ENCODE data around the gene LILRA6.
A peak's percentile ranks its signal among the peaks of the same experiment; 100 is the strongest.

Gene LILRA6

GRCh38 chr19:54268936-54269335, 26.3 kb upstream of the LILRA6 start:
- POLR2A ChIA-PET, result interaction anchor here (0.7 kb wide), 1 partner anchor 200 kb away, joined by 3 read pairs; no protein-coding TSS in a partner anchor
- no peak for TF ChIP-seq ARNT (IDR thresholded peaks at IDR 0.05)
- TF ChIP-seq BHLHE40 (IDR thresholded peaks at IDR 0.05; ENCODE audit: borderline replicate concordance), result no peak
- no peak for TF ChIP-seq NFRKB (IDR thresholded peaks at IDR 0.05)
- no peak for TF ChIP-seq SP1 (IDR thresholded peaks at IDR 0.05)
- TF ChIP-seq FOXK2 (IDR thresholded peaks at IDR 0.05), result no peak
- no peak for TF ChIP-seq FOXA1 (IDR thresholded peaks at IDR 0.05)
- no peak for TF ChIP-seq ZNF384 (IDR thresholded peaks at IDR 0.05)
- no peak for TF ChIP-seq SUZ12 (IDR thresholded peaks at IDR 0.05)
- TF ChIP-seq TARDBP (IDR thresholded peaks at IDR 0.05), result no peak
- TF ChIP-seq PKNOX1 (IDR thresholded peaks at IDR 0.05), result no peak
- no peak for TF ChIP-seq L3MBTL2 (conservative IDR thresholded peaks at IDR 0.05)
- TF ChIP-seq HDGF (IDR thresholded peaks at IDR 0.05; ENCODE audit: borderline replicate concordance), result no peak
- TF ChIP-seq CTBP1 (IDR thresholded peaks at IDR 0.05; ENCODE audit: borderline replicate concordance), result no peak
- no peak for TF ChIP-seq FOXM1 (IDR thresholded peaks at IDR 0.05; ENCODE audit: borderline replicate concordance)
- no peak for TF ChIP-seq LEF1 (IDR thresholded peaks at IDR 0.05; ENCODE audit: borderline replicate concordance)
- no peak for TF ChIP-seq ELF4 (IDR thresholded peaks at IDR 0.05)
- no peak for DNase-seq (ENCODE audit: extremely low spot score)
- CTCF ChIA-PET, result no interaction called here

GRCh38 chr19:54266133-54266532, 23.5 kb upstream of the LILRA6 start:
- TF ChIP-seq TARDBP (IDR thresholded peaks at IDR 0.05) (no peak), CTBP1 (IDR thresholded peaks at IDR 0.05; ENCODE audit: borderline replicate concordance) (peak; percentile 84)
- ChIA-PET CTCF (interaction anchor here (0.6 to 1.5 kb wide), 8 partner anchors 9 to 92 kb away, joined by 3 to 12 read pairs (median 3); partner anchors contain the start of genes LILRB5 and MBOAT7), POLR2A (no interaction called here)
- DNase-seq (ENCODE audit: extremely low spot score), result peak; percentile 80

- TF ChIP-seq LEF1 (IDR thresholded peaks at IDR 0.05; ENCODE audit: borderline replicate concordance), result no peak
- TF ChIP-seq ZNF384 (IDR thresholded peaks at IDR 0.05), result no peak
- TF ChIP-seq SP1 (IDR thresholded peaks at IDR 0.05), result no peak
- no peak for TF ChIP-seq TARDBP (IDR thresholded peaks at IDR 0.05)
- POLR2A ChIA-PET, result no interaction called here
- CTCF ChIA-PET, result no interaction called here
- no peak for DNase-seq (ENCODE audit: extremely low spot score)
Observed at GRCh38 chr19:54262470-54262869, 19.9 kb upstream of the LILRA6 start.

GRCh38 chr19:54262066-54262465, 19.5 kb upstream of the LILRA6 start:
- DNase-seq (ENCODE audit: extremely low spot score), result no peak
- no peak for TF ChIP-seq ARNT (IDR thresholded peaks at IDR 0.05)
- TF ChIP-seq SP1 (IDR thresholded peaks at IDR 0.05), result no peak
- TF ChIP-seq ELF4 (IDR thresholded peaks at IDR 0.05), result no peak
- TF ChIP-seq HDGF (IDR thresholded peaks at IDR 0.05; ENCODE audit: borderline replicate concordance), result no peak
- TF ChIP-seq L3MBTL2 (conservative IDR thresholded peaks at IDR 0.05), result no peak
- no peak for TF ChIP-seq TARDBP (IDR thresholded peaks at IDR 0.05)
- no peak for TF ChIP-seq BHLHE40 (IDR thresholded peaks at IDR 0.05; ENCODE audit: borderline replicate concordance)
- TF ChIP-seq FOXM1 (IDR thresholded peaks at IDR 0.05; ENCODE audit: borderline replicate concordance), result no peak
- TF ChIP-seq SUZ12 (IDR thresholded peaks at IDR 0.05), result no peak
- no peak for TF ChIP-seq ZNF384 (IDR thresholded peaks at IDR 0.05)
- TF ChIP-seq LEF1 (IDR thresholded peaks at IDR 0.05; ENCODE audit: borderline replicate concordance), result no peak
- TF ChIP-seq CTBP1 (IDR thresholded peaks at IDR 0.05; ENCODE audit: borderline replicate concordance), result no peak
- no peak for TF ChIP-seq FOXK2 (IDR thresholded peaks at IDR 0.05)
- no peak for TF ChIP-seq PKNOX1 (IDR thresholded peaks at IDR 0.05)
- TF ChIP-seq NFRKB (IDR thresholded peaks at IDR 0.05), result no peak
- no peak for TF ChIP-seq FOXA1 (IDR thresholded peaks at IDR 0.05)
- ChIA-PET CTCF (no interaction called here), POLR2A (no interaction called here)

GRCh38 chr19:54257116-54257480, 14.5 kb upstream of the LILRA6 start, which contains the start of gene LILRB5:
TSS of gene LILRB5 (minus strand) at chr19:54257273. CDS start at chr19:54257193, 80 bp downstream.
- ChIA-PET POLR2A (no interaction called here), CTCF (interaction anchor here (2.8 kb wide), 1 partner anchor 9 kb away, joined by 12 read pairs; no protein-coding TSS in a partner anchor)
- TF ChIP-seq FOXA1 (IDR thresholded peaks at IDR 0.05) (no peak), HDGF (IDR thresholded peaks at IDR 0.05; ENCODE audit: borderline replicate concordance) (no peak), NFRKB (IDR thresholded peaks at IDR 0.05) (no peak), FOXK2 (IDR thresholded peaks at IDR 0.05) (no peak), L3MBTL2 (conservative IDR thresholded peaks at IDR 0.05) (no peak), CTBP1 (IDR thresholded peaks at IDR 0.05; ENCODE audit: borderline replicate concordance) (no peak), ZNF384 (IDR thresholded peaks at IDR 0.05) (no peak), ELF4 (IDR thresholded peaks at IDR 0.05) (no peak), SUZ12 (IDR thresholded peaks at IDR 0.05) (no peak), SP1 (IDR thresholded peaks at IDR 0.05) (no peak)
- no peak for DNase-seq (ENCODE audit: extremely low spot score)

GRCh38 chr19:54256250-54257115, 13.9 kb upstream of the LILRA6 start:
- ChIA-PET CTCF (interaction anchor here (2.8 kb wide), 1 partner anchor 9 kb away, joined by 12 read pairs; no protein-coding TSS in a partner anchor), POLR2A (no interaction called here)

More at GRCh38 chr19:54256250-54257115, 13.9 kb upstream of the LILRA6 start:
- DNase-seq (ENCODE audit: extremely low spot score), result no peak
- TF ChIP-seq LEF1 (IDR thresholded peaks at IDR 0.05; ENCODE audit: borderline replicate concordance), result no peak
- TF ChIP-seq FOXK2 (IDR thresholded peaks at IDR 0.05), result no peak
- TF ChIP-seq FOXM1 (IDR thresholded peaks at IDR 0.05; ENCODE audit: borderline replicate concordance), result no peak
- TF ChIP-seq PKNOX1 (IDR thresholded peaks at IDR 0.05), result no peak
- TF ChIP-seq BHLHE40 (IDR thresholded peaks at IDR 0.05; ENCODE audit: borderline replicate concordance), result no peak
- TF ChIP-seq L3MBTL2 (conservative IDR thresholded peaks at IDR 0.05), result no peak
- TF ChIP-seq CTBP1 (IDR thresholded peaks at IDR 0.05; ENCODE audit: borderline replicate concordance), result no peak
- TF ChIP-seq SP1 (IDR thresholded peaks at IDR 0.05), result no peak
- TF ChIP-seq NFRKB (IDR thresholded peaks at IDR 0.05), result no peak
- no peak for TF ChIP-seq TARDBP (IDR thresholded peaks at IDR 0.05)
- TF ChIP-seq ELF4 (IDR thresholded peaks at IDR 0.05), result no peak
- TF ChIP-seq ZNF384 (IDR thresholded peaks at IDR 0.05), result no peak
- no peak for TF ChIP-seq FOXA1 (IDR thresholded peaks at IDR 0.05)
- no peak for TF ChIP-seq SUZ12 (IDR thresholded peaks at IDR 0.05)
- no peak for TF ChIP-seq HDGF (IDR thresholded peaks at IDR 0.05; ENCODE audit: borderline replicate concordance)
- no peak for TF ChIP-seq ARNT (IDR thresholded peaks at IDR 0.05)

Data from HEK293T (cell line).